Kidney (tissue), 14 donors: ENCODE results near the gene BROX. TPM values are rescaled to one million over a fixed set of nuclear protein-coding genes. Genes with fewer than 3 reads are reported as not detected.
"Not testable (repeated sequence)": the region's sequence is repeated elsewhere in the genome, so short reads cannot be mapped to it uniquely, and the experiment has no call there.

ENCODE experiments used
- DNase-seq, 5 donors: peaks; one replicate each; pipeline ENCODE4 v3.0.0-alpha.2; 2013 to 2020
- FAIRE-seq: peaks from 2 replicates; lab custom pipeline; 2012; peaks lifted over from hg19 to GRCh38; lab: Jason Lieb, UNC
- H3K27ac ChIP-seq, 2 donors: one replicate each; pipeline ENCODE4 v1.7.0; 2013; ENCODE audit warnings: low read depth in 2 of 2, low read length in 2 of 2, inconsistent platforms in 1 of 2
- H3K27me3 ChIP-seq: one replicate; pipeline ENCODE4 v1.7.1; 2013; ENCODE audit warnings: low read length, inconsistent platforms; ENCODE audit not compliant: control insufficient read depth, insufficient read depth
- H3K36me3 ChIP-seq, 3 donors: one replicate each; pipeline versions ENCODE4 v1.7.0 to v1.7.1; 2013; ENCODE audit warnings: low read length in 3 of 3, control low read depth in 1 of 3, inconsistent platforms in 1 of 3; ENCODE audit not compliant: insufficient read depth in 3 of 3, control insufficient read depth in 2 of 3
- H3K4me1 ChIP-seq, 3 donors: one replicate each; pipeline versions ENCODE4 v1.7.0 to v1.7.1; 2013; ENCODE audit warnings: low read length in 3 of 3, inconsistent platforms in 1 of 3, low read depth in 1 of 3; ENCODE audit not compliant: control insufficient read depth in 2 of 3, insufficient read depth in 2 of 3
- H3K4me3 ChIP-seq, 3 donors: one replicate each; pipeline versions ENCODE4 v1.7.0 to v1.8.1; 2013; ENCODE audit warnings: low read length in 3 of 3, control low read depth in 1 of 3, inconsistent platforms in 1 of 3
- H3K9ac ChIP-seq, 3 donors: one replicate each; pipeline versions ENCODE4 v1.7.0 to v1.7.1; 2013; ENCODE audit warnings: low read length in 3 of 3, control low read depth in 1 of 3, inconsistent platforms in 1 of 3
- H3K9me3 ChIP-seq, 3 donors: one replicate each; pipeline versions ENCODE4 v1.7.0 to v1.7.1; 2013; ENCODE audit warnings: low read length in 3 of 3, control low read depth in 1 of 3, inconsistent platforms in 1 of 3; ENCODE audit not compliant: control insufficient read depth in 2 of 3, insufficient read depth in 1 of 3
- intact Hi-C: fragments of 100-400 bp; cut with DNase I; formaldehyde crosslinking; loops from one replicate; pipeline ENCODE4 v1.11.1; 2022
- polyA plus RNA-seq: library from polyadenylated mRNA; stranded (reverse); fragments of 350-450 nt; fragmentation: Illumina TruSeq; extraction: RNeasy Lipid Tissue Mini Kit (QIAGEN cat#74804); gene quantifications from one replicate; pipeline ENCODE4 v1.2.3, GENCODE V29; 2014; ENCODE audit warnings: low read depth, low replicate concordance; ENCODE audit not compliant: insufficient read depth
- total RNA-seq: library from RNA; stranded (reverse); fragmentation: NEBNext Ultra II Directional; extraction: Animal tissue kit (Norgen Biotek cat#: 25700); gene quantifications from one replicate; pipeline ENCODE4 v1.2.1, GENCODE V29; 2021
- TF ChIP-seq, protein P1 (sequence below): IDR thresholded peaks from 3 replicates; pipeline ENCODE4 v1.5.1; 2012; ENCODE audit warnings: mild to moderate bottlenecking, moderate library complexity, borderline replicate concordance; ENCODE audit not compliant: insufficient read depth; ENCODE audit errors: extremely low read depth
- donor health status: control.
- donor health status: control.
- donor health status: control.
- donor health status: control.
- donor health status: control.
- donor health status: DM: yes; HTN: yes; CAD: no.
- donor health status: Normal renal cell carcinoma (clear cell type).

The BROX gene
- total and polyA plus RNA-seq, 2 donors from 2014 or later, result 18.0 to 52.1 TPM

DNA sequence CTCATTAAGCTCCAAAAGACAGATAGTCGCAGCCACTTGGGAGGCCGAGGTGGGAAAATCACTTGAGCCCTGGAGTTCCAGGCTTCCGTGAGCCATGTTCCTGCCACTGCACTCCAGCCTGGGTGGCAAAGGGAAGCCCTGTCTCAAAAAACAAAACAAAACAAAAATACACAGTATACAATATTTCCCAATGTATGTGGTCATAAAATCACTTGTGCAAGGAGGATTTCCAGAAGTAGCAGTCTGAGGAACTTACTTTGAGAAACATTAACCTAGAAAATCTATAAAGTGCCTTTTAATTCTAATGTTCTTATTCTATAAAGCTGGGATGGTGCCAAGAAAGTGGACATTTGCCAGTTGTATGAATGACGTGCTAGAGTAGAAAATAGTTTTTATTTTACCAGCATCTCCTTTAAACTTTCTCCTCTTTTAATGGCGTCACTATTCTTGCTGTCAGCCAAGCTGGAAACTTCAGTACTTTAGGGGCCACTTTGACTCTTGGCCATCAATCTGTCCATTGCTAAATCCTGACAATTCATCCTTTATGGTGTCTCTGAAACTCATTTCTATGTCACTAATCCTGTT lies 47.2 kb downstream of the BROX start:
- H3K36me3 ChIP-seq, result no peaks in the 10 kb centered on the region
- no peak overlapping the region for H3K27ac ChIP-seq
- TF ChIP-seq, protein P1, sequence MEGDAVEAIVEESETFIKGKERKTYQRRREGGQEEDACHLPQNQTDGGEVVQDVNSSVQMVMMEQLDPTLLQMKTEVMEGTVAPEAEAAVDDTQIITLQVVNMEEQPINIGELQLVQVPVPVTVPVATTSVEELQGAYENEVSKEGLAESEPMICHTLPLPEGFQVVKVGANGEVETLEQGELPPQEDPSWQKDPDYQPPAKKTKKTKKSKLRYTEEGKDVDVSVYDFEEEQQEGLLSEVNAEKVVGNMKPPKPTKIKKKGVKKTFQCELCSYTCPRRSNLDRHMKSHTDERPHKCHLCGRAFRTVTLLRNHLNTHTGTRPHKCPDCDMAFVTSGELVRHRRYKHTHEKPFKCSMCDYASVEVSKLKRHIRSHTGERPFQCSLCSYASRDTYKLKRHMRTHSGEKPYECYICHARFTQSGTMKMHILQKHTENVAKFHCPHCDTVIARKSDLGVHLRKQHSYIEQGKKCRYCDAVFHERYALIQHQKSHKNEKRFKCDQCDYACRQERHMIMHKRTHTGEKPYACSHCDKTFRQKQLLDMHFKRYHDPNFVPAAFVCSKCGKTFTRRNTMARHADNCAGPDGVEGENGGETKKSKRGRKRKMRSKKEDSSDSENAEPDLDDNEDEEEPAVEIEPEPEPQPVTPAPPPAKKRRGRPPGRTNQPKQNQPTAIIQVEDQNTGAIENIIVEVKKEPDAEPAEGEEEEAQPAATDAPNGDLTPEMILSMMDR, result no peak
- intact Hi-C loops, result no loop called here
- no peak overlapping the region for H3K4me3 ChIP-seq
- H3K9me3 ChIP-seq, result no peaks in the 10 kb centered on the region
- DNase-seq (peak in 1 of 5 donors; percentile 11), FAIRE-seq (no peak)
- no peak overlapping the region for H3K9ac ChIP-seq
- H3K4me1 ChIP-seq, result peaks cover 0 to 3% (median 0%) of the 10 kb centered on the region in 3 donors
- H3K27me3 ChIP-seq, result no peaks in the 10 kb centered on the region

DNA sequence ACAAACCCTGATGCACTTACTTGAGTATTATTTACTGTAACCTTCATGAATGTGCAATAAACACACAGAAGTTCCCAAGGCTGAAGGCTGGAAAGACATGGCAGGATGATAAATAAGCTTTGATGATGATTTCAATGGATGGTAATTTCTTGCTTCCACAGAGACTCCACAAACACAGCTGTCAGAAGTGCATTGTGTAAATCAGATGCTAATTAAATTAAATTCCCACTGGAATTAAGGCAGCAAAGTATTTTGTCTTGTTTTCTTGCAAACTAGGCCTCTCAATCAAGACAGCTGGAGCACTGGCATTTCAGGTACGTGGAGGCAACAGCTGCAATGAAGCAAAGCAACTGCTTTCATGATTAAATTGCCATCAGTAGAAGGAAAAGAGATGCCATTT lies 48.7 kb downstream of the BROX start:
- H3K27me3 ChIP-seq, result no peaks in the 10 kb centered on the region
- DNase-seq (no peak), FAIRE-seq (no peak)
- intact Hi-C loops, result no loop called here
- no peaks in the 10 kb centered on the region for H3K4me1 ChIP-seq
- no peak overlapping the region for H3K9ac ChIP-seq
- no peak overlapping the region for H3K4me3 ChIP-seq
- H3K27ac ChIP-seq, result no peak overlapping the region
- H3K9me3 ChIP-seq, result no peaks in the 10 kb centered on the region
- TF ChIP-seq, protein P1, result no peak
- H3K36me3 ChIP-seq, result no peaks in the 10 kb centered on the region

DNA sequence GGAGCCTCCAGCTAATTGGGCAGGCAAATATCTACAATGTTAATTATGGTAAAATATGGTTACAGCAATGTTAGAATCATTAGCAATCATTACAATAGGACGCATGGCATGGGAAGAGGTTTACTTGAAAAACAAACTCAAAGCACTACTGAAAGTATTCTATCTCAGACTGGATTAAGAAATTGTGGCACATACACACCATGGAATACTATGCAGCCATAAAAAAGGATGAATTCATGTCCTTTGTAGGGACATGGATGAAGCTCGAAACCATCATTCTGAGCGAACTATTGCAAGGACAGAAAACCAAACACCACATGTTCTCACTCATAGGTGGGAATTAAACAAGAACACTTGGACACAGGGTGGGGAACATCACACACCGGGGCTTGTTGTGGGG lies 49.8 kb downstream of the BROX start:
- H3K27me3 ChIP-seq, H3K27ac ChIP-seq, H3K36me3 ChIP-seq, H3K4me3 ChIP-seq, H3K4me1 ChIP-seq, intact Hi-C loops, H3K9ac ChIP-seq, H3K9me3 ChIP-seq, DNase-seq, FAIRE-seq: not testable (repeated sequence)

DNA sequence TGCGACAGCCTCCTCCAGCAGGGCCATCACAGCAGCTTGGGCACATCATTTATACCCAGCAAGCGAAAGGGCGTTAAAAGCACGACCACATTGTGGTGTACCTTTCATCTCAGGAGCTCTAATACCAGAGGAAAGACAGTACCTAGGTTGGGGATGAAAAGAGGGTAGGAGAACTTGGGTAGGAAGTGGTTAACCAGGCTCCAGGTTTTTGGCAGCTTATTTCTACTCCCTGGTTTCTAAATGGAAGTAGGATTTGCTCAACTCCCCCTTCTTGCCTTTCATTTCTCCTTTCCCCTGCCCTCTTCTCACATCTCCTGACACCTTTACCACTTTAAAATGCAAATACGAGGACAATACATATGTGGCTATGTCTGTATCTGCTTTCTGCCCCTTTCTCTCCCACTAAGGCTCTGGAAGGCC lies 54.8 kb downstream of the BROX start:
- intact Hi-C loops, result no loop called here
- Histone ChIP-seq H3K9me3 (peaks cover 0 to 14% (median 0%) of the 10 kb centered on the region in 3 donors), H3K27ac (no peak overlapping the region), H3K27me3 (no peaks in the 10 kb centered on the region), H3K4me3 (no peak overlapping the region), H3K36me3 (no peaks in the 10 kb centered on the region), H3K9ac (no peak overlapping the region), H3K4me1 (no peaks in the 10 kb centered on the region)
- TF ChIP-seq, protein P1, result no peak
- DNase-seq (no peak), FAIRE-seq (no peak)
